GM21619 (cell line): ENCODE results near the gene PRKCE.

Experiments
- ATAC-seq: cut with Tn5 transposase; IDR thresholded peaks from one replicate; pipeline ENCODE4 v1.9.1; 2021; ENCODE audit not compliant: unreplicated experiment

Gene PRKCE

DNA sequence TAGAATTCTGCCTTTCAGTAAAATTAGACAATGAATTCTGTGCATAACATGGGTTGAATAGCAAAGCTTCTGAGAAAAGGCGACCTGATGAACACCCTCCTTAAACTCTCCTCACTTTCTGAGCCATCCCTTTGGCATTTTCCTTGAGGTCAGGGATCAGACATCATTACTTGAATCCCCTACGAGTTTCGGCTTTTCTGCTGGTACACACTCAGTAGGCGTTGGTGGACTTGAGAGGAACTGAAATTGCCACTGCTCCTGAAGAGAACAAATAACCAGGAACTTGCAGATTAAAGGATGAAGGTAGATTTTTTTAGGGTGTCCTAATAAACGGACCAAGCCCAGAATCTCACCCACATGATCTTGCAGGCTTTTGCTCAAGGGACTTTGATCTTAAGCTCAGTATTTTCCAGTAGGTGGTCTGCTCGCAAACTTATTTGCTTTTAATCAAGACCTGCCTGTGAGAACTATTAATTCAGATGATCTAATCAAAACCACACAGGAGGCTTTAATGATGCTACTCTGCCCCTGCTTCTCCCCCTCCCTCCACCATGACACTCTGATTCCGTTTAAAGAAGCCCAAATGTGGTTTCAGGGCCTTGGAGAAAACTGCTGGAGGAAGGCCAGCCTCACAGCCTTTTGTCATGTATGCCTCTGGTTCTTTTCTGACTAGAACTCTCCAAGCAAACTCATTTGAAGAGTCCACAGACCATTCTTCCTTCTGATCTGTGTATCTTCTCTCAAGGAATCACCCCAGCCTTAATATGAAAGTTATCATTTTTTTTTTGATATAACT, 124.9 kb downstream of the PRKCE start:
- no peak for ATAC-seq

GRCh38 chr2:45777996-45778719, 126.7 kb downstream of the PRKCE start:
- ATAC-seq: no peak

- ATAC-seq: no peak
Measured at GRCh38 chr2:45778720-45779171, 127.3 kb downstream of the PRKCE start.

- ATAC-seq: no peak
Measured at GRCh38 chr2:45780541-45781463, 129.3 kb downstream of the PRKCE start.

GRCh38 chr2:45781464-45781811, 130.0 kb downstream of the PRKCE start:
- ATAC-seq: no peak

DNA sequence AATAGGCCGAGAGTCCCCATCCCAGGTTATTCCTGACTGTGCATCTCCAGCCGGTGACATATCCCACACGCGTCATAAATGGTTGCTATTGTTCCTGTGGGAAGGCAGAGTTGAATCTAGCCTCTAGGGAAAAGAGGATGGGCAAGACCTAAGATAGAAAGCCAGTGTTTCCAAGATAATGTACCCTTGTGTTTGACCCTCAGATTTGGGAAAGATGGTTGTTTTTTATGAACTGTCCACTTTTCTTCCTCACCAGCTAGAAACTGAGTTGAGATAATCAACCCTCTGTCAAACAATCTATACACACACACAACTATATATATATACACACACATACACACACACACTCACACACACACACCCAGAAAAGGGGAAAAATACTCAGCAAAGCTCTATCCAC, 131.0 kb downstream of the PRKCE start:
- no peak for ATAC-seq

DNA sequence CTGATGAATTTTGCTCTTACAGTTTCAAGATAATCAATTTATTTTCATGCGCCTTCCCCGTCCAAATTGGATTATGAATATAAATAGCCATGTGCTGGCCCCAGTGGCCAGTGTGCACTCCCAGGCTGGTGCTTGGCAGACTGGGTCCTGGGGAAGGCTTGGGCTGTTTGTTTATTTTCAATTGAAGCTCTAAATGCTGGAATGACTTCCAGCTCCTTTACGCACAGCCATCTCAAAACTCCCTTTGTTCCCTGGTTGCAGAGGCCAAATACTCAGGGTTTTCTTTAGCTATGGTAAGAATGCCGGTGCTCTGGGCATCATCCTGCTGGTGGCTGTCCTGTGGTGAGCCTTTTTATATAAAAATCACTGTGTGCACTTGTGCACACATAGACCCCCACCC, 131.5 kb downstream of the PRKCE start:
- ATAC-seq: no peak

DNA sequence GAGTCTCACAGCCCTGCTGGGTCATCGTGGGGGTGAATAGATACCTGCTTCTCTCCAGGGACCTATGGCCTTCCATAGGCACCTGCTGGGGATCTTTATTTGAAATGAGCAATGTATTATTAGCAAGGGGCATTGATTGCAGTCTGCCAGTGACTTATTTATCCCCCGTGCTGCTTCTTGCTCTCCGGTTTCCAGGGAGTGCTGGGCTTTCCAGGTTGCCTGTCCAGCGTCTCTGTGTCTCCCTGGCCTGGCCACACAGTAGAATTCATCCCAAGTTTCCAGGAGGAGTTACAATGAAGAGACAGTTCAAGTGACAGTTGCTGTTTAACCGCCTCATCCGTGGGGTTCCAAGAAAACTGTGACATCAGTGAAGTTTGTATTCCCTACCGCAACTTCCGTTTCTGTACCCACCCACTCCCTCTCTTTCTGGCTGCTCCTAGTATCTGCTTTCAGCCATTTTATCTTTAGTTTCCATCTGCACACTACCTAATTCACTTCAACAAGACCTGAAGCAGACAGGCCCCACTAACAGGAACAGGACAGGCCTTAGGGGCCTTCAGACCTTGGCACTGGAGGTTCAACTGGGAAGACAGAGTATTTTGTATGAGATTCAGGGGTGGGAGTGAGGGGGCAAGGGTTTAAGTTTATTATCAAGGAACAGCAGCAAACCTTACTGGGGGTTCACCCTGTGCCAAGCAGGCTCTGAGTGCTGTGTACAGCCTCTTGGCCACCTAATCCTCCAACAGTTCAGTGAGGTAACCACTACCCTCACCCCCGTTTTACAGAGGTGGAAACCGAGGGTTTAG, 134.8 kb downstream of the PRKCE start:
- ATAC-seq: no peak

GRCh38 chr2:45786836-45787357, 135.4 kb downstream of the PRKCE start:
- no peak for ATAC-seq

DNA sequence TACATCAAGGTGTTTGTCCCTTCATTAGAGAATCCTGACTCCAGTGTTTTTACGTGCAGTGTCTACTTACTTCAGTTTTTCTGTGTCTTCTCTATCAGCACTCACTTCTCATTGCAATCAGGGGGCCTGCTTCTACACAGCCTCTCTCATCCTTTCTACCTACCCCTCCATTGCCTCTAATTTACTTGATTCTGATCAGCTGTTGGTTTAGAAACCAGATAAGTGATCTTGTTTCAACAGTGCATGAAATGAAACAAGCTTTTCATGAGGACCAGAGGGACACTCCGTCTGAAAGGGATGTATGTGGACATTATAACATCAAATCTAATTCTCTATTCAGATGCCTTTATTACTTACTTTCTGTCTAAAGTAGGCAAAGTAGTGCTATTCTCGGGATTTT, 136.9 kb downstream of the PRKCE start:
- ATAC-seq: no peak

DNA sequence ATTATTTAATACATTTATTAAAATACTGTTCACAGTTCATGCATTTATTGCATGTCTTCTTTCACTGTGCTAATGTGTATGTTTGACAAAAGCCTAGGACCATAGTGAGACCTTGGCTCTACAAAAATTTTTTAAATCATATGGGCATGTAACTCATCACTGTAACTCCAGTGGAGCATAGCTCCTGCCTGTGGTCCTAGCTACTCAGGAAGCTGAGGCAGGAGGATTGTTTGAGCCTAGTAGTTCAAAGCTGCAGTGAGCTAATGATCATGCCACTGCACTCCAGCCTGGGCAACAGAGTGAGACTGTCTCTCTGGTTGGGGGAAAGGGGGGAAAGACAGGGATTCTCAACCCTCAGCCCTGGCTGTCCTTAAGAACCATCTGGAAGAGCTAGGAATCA, 137.8 kb downstream of the PRKCE start:
- no peak for ATAC-seq

DNA sequence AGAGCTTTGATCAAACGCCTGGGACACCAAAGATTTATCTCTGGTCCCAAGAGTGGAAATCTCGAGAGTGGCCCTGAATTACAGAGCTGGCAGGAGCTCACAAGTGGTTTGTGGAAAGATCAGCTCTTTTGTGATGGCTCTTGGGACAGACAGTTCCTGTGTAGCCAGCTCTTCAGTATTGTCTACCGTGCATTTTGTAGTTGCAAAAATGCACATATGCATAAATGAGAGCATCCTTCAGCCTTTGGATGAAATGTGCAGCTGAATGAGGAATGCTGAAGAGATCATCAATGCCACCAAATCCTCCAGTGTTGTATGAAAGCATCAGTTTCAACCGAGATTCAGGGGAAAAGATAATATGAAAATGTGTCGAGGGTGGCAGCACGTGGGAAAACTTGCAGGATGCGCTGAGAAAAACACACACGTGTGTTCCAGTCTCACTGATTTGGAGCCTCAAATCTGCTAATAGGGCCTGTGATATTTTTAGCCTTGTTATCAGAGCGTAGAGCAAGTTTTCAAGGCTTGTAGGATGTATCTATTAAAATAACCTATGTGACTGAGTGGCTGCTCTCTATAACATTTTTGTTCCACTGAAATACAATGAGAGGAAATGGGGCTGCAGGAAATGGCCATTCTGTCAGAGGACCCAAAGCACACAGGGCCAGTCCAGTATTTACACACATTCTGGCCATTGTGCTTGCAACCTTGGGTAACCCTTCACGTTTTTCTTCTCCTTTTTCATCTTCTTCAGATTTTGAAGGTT, 138.7 kb downstream of the PRKCE start:
- ATAC-seq: no peak

- no peak for ATAC-seq
Measured at GRCh38 chr2:45793305-45793962, 142.0 kb downstream of the PRKCE start.

DNA sequence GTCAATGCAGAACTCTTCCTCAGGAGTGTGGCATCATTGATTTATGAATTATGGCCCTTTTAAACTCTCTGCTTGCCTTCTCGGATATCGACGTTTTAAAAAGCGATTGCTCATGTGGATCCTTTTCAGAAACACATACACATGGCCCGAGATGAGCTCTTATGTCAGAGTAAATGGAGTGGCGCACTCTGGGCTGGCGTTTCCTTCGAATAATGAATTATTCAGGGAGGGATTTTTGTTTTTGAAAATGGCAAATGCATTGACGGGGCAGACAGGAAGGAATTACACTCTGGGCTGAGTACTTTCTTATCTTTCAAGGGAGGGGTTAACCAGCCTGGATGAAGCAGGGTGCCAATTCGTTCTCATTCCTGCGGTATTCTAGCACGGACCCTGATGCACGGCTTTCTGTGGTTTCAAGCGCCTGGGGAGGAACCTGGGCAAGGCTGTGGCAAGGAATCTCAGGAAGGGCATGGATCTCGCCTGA, 142.7 kb downstream of the PRKCE start:
- no peak for ATAC-seq

GRCh38 chr2:45796500-45796899, 145.0 kb downstream of the PRKCE start:
- no peak for ATAC-seq

DNA sequence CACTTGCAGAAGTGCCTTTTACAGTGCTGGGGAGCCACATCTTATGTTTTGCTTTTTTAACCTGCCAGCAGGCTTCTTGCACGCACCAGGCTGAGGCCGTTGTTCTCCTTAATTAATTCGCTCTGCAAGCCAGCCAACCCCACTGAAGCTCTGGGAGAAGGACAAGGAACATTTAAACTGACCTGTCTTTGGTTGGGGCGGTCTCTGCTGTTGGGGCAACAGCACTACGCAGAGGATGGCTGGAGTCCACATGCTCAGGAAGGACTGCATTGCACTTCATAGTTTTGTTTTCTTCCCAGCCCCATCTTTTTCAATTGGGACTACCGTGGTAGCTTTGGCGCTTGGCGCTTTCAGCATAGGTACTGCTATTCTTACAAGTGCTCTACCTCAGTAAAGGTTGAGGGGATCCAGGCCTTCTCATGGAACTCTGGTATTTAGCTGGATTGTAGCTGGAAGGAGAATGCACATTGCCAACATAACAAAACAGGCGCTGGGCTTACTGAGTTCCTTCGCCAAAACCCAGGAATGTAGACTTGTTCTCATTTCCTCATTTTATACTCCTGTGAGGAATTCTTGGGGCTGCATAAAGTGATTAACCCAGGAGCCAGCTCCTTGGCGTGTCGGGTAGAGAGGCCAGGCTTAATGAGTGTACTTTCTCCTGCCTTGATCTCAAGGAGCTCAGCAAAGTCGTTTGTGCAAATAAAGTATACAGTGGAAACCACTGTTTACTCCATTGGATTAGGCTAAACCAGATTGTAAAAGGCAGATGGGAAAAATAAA, 146.2 kb downstream of the PRKCE start:
- no peak for ATAC-seq

- no peak for ATAC-seq
Measured at GRCh38 chr2:45799679-45800381, 148.4 kb downstream of the PRKCE start.
